Gastroesophageal sphincter (tissue), 4 donors: ENCODE data around the gene LIMCH1. TPM values are rescaled to one million over a fixed set of nuclear protein-coding genes. Genes with fewer than 3 reads are reported as not detected.

Experiments
- ATAC-seq: fragments of 150-250 bp; one replicate; pipeline ENCODE4 v1.9.1; 2016; ENCODE audit warnings: mild to moderate bottlenecking, moderate library complexity
- H3K27ac ChIP-seq, 4 donors: fragments of 200-600 bp; sonication (generic) in 3 of 4; 1 replicate in 3 of 4; 2 replicates in 1 of 4; pipeline ENCODE4 v1.5.1; 2016 to 2019
- H3K27me3 ChIP-seq: fragments of 200-600 bp; sonication (generic); one replicate; pipeline ENCODE4 v1.5.1; 2019
- H3K36me3 ChIP-seq, 2 donors: fragments of 200-600 bp; sonication (generic); one replicate each; pipeline ENCODE4 v1.5.1; 2019; ENCODE audit warnings: control low read depth in 1 of 2
- H3K4me1 ChIP-seq, 3 donors: fragments of 200-600 bp; sonication (generic); 1 replicate in 2 of 3; 2 replicates in 1 of 3; pipeline ENCODE4 v1.5.1; 2016 to 2019; ENCODE audit warnings: control low read depth in 2 of 3
- H3K4me3 ChIP-seq, 2 donors: fragments of 200-600 bp; sonication (generic); one replicate each; pipeline ENCODE4 v1.5.1; 2019; ENCODE audit warnings: mild to moderate bottlenecking in 1 of 2, moderate library complexity in 1 of 2
- H3K9me3 ChIP-seq, 3 donors: fragments of 200-600 bp; sonication (generic); one replicate each; pipeline ENCODE4 v1.5.1; 2017 to 2019; ENCODE audit warnings: control low read depth in 2 of 3
- CTCF ChIP-seq, 4 experiments: fragments of 200-600 bp in 2 of 4; fragments of 450-650 bp in 2 of 4; sonication (generic) in 1 of 4; IDR thresholded peaks; one replicate each; pipeline ENCODE4 v1.5.1; 2017 to 2019; ENCODE audit warnings: antibody characterized with exemption in 4 of 4, mild to moderate bottlenecking in 2 of 4, moderate library complexity in 2 of 4
- EP300 ChIP-seq: sonication (generic); formaldehyde crosslinking; IDR thresholded peaks from one replicate; pipeline ENCODE4 v1.6.1; 2017; ENCODE audit warnings: antibody characterized with exemption, mild to moderate bottlenecking
- POLR2A ChIP-seq, 2 donors: fragments of 450-650 bp; IDR thresholded peaks; one replicate each; pipeline ENCODE4 v1.6.1; 2017; ENCODE audit warnings: antibody characterized with exemption in 2 of 2, mild to moderate bottlenecking in 2 of 2, moderate library complexity in 1 of 2
- POLR2AphosphoS5 ChIP-seq: sonication (generic); formaldehyde crosslinking; IDR thresholded peaks from one replicate; pipeline ENCODE4 v1.6.1; 2017; ENCODE audit warnings: antibody characterized with exemption
- WGBS, 2 donors: methylation state at CpG; one replicate each; pipeline ENCODE4 v1.1.5; 2018; ENCODE audit warnings: low coverage in 1 of 2; 5-methylcytosine and 5-hydroxymethylcytosine counted together
- total RNA-seq, 4 donors: library from RNA; depleted of rRNA; stranded (reverse); fragments of >200 nt; gene quantifications; one replicate each; pipeline ENCODE4 v1.1.0, GENCODE V29; 2016

Gene LIMCH1
- total RNA-seq, 4 donors from 2014 or later = 9.8 to 82.9 (median 63.1) TPM

GRCh38 chr4:41512136-41512535 lies 25.8 kb upstream of the LIMCH1 start:
- Histone ChIP-seq H3K27ac (no peak overlapping the region), H3K27me3 (no peaks in the 10 kb centered on the region), H3K36me3 (no peaks in the 10 kb centered on the region), H3K4me1 (peaks cover 0 to 13% (median 0%) of the 10 kb centered on the region in 3 donors), H3K9me3 (no peaks in the 10 kb centered on the region), H3K4me3 (no peak overlapping the region)
- ATAC-seq = no peak
- TF ChIP-seq EP300 (no peak), CTCF (IDR thresholded peaks at IDR 0.05) (no peak), POLR2A (IDR thresholded peaks at IDR 0.05) (no peak), POLR2AphosphoS5 (no peak)
- WGBS, 2 donors = 86 to 92% methylated on average over 1 of the region's 1 CpG

GRCh38 chr4:41512596-41512995 lies 25.4 kb upstream of the LIMCH1 start:
- peaks cover 0 to 13% (median 0%) of the 10 kb centered on the region in 3 donors for H3K4me1 ChIP-seq
- no peak overlapping the region for H3K4me3 ChIP-seq
- no peaks in the 10 kb centered on the region for H3K9me3 ChIP-seq
- TF ChIP-seq CTCF (IDR thresholded peaks at IDR 0.05) (no peak), POLR2AphosphoS5 (no peak), POLR2A (IDR thresholded peaks at IDR 0.05) (no peak), EP300 (no peak)
- no peaks in the 10 kb centered on the region for H3K27me3 ChIP-seq
- no peaks in the 10 kb centered on the region for H3K36me3 ChIP-seq
- H3K27ac ChIP-seq = no peak overlapping the region
- no peak for ATAC-seq

DNA sequence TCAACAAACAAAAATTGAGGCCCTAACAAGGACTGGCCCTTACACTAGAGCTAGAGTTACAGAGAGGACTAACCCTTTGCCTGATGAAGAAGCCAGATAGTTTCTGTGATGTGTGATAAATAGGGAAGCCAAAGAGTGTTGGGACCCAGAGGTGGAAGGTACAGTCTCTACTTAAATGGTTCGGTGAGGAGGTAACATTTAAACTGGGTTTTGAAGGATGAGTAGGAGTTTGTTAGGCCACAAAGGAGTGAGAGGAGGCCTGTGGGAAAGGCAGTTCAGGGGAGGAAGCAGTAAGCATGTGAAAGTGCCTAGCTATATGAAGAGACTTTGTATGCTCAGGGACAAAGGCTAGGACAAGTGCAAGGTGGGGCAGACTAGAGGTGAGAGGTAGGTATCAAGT lies 23.8 kb upstream of the LIMCH1 start:
- no peaks in the 10 kb centered on the region for H3K36me3 ChIP-seq
- H3K27me3 ChIP-seq = no peaks in the 10 kb centered on the region
- no peak overlapping the region for H3K4me3 ChIP-seq
- TF ChIP-seq POLR2A (IDR thresholded peaks at IDR 0.05) = no peak
- no peak for TF ChIP-seq CTCF (IDR thresholded peaks at IDR 0.05)
- TF ChIP-seq EP300 = no peak
- no peak for TF ChIP-seq POLR2AphosphoS5
- peaks cover 0 to 11% (median 0%) of the 10 kb centered on the region in 3 donors for H3K4me1 ChIP-seq
- 90% methylated on average over 1 of the region's 1 CpG; no CpG with 5 or more reads in 1 of the 2 donors for WGBS, 2 donors
- H3K9me3 ChIP-seq = no peaks in the 10 kb centered on the region
- no peak overlapping the region for H3K27ac ChIP-seq
- ATAC-seq = no peak

- Histone ChIP-seq H3K36me3 (no peaks in the 10 kb centered on the region), H3K9me3 (no peaks in the 10 kb centered on the region), H3K27me3 (no peaks in the 10 kb centered on the region), H3K4me1 (peaks cover 0 to 3% (median 0%) of the 10 kb centered on the region in 3 donors), H3K27ac (no peak overlapping the region), H3K4me3 (no peak overlapping the region)
- 86 to 92% methylated on average over 13 of the region's 14 CpGs for WGBS, 2 donors
- no peak for ATAC-seq
- TF ChIP-seq CTCF (IDR thresholded peaks at IDR 0.05) = no peak
These were observed 23.0 kb upstream of the LIMCH1 start for GRCh38 chr4:41514766-41515481.

DNA sequence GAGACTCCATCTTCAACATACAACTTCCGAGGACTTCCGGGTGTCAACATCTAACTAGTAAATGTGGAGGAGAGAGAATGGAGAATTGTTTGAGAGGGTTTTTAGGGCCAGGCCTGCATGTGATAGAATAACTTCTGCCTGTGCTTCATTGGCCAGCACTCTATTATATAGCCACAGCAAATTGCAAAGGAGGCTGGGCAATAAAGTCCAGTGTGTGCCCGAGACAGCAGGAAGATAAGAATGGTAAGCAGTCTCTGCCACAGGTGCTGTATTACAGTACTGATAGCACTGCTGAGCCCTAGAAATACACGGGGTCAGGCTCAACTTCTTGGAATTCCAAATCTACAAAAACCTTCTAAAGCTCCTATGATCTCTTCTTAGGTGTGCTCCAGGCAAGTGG lies 20.8 kb upstream of the LIMCH1 start:
- TF ChIP-seq POLR2AphosphoS5 (no peak), CTCF (IDR thresholded peaks at IDR 0.05) (no peak), POLR2A (IDR thresholded peaks at IDR 0.05) (no peak), EP300 (no peak)
- Histone ChIP-seq H3K9me3 (no peaks in the 10 kb centered on the region), H3K4me1 (no peaks in the 10 kb centered on the region), H3K27ac (no peak overlapping the region), H3K27me3 (no peaks in the 10 kb centered on the region), H3K36me3 (no peaks in the 10 kb centered on the region), H3K4me3 (no peak overlapping the region)
- no peak for ATAC-seq
- WGBS, 2 donors = 89 to 90% methylated on average over 3 to 4 of the region's 4 CpGs
